Esophagus squamous epithelium (tissue), 4 donors: Measurements from ENCODE around the gene TSPAN14.

Source experiments
- POLR2A ChIP-seq, 4 donors: fragments of 450-650 bp; IDR thresholded peaks; one replicate each; pipeline ENCODE4 v1.6.1; 2017; ENCODE audit warnings: antibody characterized with exemption in 4 of 4, mild to moderate bottlenecking in 4 of 4, moderate library complexity in 3 of 4
- TF ChIP-seq, protein P1 (sequence below), 6 experiments: fragments of 450-650 bp in 4 of 6; fragments of 200-600 bp in 2 of 6; sonication (generic) in 2 of 6; IDR thresholded peaks; one replicate each; pipeline ENCODE4 v1.5.1; 2016 to 2019; ENCODE audit warnings: antibody characterized with exemption in 6 of 6, mild to moderate bottlenecking in 4 of 6, moderate library complexity in 4 of 6

DNA sequence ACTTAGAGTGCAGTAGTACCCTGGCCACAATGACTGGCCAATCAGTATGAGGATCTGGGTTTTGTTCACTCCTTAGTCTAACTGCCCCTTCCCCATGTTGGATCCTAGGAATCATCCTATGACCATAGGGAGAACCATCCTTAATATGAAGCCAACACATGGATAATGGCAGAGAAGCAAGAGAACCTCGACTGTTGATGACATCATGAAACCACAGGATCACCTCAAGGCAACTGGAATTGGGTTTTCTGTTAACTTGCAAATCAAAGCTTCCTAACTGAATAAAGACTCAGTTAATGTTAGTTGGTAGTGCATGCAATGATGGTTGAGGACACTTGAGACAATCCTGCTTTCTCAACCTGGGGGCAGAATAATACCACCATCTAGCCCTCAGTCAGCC is 49.1 kb upstream of the TSPAN14 start:
- TF ChIP-seq POLR2A (IDR thresholded peaks at IDR 0.05) = no peak
- TF ChIP-seq, protein P1, sequence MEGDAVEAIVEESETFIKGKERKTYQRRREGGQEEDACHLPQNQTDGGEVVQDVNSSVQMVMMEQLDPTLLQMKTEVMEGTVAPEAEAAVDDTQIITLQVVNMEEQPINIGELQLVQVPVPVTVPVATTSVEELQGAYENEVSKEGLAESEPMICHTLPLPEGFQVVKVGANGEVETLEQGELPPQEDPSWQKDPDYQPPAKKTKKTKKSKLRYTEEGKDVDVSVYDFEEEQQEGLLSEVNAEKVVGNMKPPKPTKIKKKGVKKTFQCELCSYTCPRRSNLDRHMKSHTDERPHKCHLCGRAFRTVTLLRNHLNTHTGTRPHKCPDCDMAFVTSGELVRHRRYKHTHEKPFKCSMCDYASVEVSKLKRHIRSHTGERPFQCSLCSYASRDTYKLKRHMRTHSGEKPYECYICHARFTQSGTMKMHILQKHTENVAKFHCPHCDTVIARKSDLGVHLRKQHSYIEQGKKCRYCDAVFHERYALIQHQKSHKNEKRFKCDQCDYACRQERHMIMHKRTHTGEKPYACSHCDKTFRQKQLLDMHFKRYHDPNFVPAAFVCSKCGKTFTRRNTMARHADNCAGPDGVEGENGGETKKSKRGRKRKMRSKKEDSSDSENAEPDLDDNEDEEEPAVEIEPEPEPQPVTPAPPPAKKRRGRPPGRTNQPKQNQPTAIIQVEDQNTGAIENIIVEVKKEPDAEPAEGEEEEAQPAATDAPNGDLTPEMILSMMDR (IDR thresholded peaks at IDR 0.05) = no peak
